GM18505 (cell line): ENCODE results near the gene NR2C1.

Source experiments
- ATAC-seq: cut with Tn5 transposase; IDR thresholded peaks from one replicate; pipeline ENCODE4 v1.9.1; 2021; ENCODE audit not compliant: unreplicated experiment
- POLR2A ChIP-seq: IDR thresholded peaks from 4 replicates; pipeline ENCODE4 v1.6.1; 2011; ENCODE audit warnings: borderline replicate concordance; ENCODE audit not compliant: insufficient read depth, insufficient read length; ENCODE audit errors: extremely low read depth

NR2C1 gene

DNA sequence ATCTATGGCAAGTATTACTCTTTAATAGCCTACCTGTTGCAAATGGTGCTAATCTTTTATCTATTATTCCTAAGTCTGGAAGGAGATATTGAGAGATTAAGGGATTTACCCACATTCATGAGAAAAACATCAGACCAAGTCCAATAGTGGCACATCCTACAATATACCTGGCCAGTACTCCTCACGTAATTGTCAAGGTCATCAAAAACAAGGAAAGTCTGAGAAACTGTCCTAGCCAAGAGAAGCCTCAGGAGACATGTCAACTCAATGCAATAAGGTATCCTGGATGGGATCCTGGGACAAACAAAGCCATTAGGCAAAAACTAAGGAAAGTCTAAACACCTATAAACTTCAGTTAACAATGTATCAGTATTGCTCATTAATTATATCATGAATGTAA, 12.5 kb downstream of the NR2C1 start:
- TF ChIP-seq POLR2A: no peak
- ATAC-seq: no peak

DNA sequence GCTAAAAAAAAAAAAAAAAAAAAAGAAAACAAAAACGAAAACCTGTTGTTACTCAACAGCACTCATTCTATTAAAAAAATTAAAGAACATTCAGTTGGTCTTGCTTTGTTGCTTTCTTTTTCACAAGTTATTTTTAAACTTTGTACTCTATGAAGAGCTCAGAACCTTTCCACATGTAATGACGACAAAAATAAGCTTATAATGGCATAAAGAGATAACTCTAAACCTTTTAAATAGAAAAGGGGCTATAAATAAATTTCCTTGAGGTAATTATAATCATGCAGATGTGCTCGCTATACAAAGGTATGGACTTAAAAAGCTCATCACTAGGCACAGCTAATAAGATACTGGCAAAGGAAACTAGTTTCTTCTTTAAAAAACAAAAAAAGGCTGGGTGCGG, 13.4 kb downstream of the NR2C1 start:
- ATAC-seq: no peak

DNA sequence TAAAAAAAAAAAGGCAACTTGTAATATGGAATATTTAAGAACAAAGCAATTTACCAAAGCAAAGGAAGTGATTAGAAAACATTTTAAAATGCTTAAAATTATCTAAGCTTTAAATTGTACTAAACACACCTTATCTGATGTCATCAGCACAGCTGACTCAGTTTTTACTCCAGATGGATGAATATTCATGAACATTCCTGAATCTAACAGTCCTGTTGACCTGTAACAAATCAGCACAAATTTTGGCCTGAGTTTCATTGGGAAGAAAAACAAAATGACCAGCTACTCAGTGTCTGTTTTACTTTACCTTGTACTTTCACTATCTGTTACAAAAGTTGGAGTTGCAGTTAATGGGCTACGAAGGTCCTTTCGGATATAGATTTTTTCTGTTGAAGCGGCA, 16.0 kb downstream of the NR2C1 start:
- ATAC-seq: no peak
- no peak for TF ChIP-seq POLR2A

More for the DNA sequence above, 13.4 kb downstream of the NR2C1 start:
- TF ChIP-seq POLR2A: no peak

DNA sequence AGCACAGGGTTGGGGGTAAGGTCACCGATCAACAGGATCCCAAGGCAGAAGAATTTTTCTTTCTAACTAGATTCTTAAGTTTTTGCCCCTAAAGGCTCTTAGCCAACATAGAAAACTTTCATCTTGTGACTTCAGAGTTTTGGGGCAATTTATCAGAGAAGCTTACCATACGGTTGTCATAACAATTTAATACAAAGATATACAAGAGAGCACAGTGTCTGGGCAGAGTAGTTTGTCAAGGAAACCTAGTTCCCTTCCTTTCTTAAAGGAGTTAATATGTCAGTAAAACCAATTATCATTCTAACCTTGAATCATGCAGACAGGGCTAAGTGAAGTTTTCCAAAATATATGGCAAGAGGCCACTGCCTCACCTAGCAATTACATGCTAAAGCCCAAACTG, 18.4 kb downstream of the NR2C1 start:
- TF ChIP-seq POLR2A: no peak
- no peak for ATAC-seq

DNA sequence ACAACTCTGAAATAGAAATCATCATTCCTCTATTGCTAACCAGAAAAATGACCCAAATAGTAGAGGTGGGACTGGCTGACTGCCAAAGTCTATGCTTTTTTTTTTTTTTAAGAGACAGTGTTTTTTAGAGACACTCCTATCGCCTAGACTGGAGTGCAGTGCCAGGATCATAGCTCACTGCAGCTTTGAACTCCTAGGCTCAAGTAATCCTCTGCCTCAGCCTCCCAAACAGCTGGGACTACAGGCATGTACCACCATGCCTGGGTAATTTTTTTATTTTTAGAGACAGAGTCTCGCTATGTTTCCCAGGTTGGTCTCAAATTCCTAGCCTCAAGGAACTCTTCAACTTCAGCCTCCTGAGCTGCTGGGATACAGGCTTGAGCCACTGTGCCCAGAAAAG, 19.2 kb downstream of the NR2C1 start:
- no peak for TF ChIP-seq POLR2A
- no peak for ATAC-seq

DNA sequence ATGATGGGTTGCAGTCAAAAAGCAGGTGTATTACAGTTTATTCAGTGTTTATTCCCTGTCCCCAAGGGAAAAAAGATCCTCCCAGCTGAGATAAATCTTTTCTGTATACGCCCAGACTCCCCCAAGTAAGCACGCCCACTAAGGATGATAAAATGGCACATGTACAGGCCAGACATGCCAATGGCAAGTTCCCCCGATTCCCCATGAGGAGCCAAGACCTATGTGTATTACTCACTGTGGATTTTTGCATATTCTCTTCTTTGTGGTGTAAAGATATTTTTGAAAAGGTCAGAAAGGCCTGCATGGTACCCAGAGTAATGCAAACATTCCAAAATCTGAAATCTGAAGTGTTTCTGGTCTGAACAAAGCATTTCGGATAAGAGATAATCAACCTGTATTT, 22.2 kb downstream of the NR2C1 start:
- no peak for TF ChIP-seq POLR2A
- no peak for ATAC-seq

DNA sequence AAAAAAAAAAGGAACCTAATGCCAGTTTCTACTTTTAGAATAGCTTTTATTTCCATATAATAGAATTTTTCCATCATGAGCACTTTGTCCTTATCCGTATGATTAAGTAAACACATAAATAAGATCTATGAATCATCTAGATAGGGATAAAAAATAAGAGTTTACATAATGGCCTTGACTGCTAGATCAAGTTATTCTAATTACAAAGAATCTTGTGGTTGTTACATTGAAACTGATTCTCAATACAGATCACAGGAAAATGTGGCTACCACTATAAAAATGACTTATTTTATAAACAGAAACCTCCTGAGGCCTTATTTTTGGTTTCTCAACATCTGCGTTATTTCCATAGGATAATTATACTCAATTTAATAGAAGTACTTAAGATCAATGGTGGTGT, 35.5 kb downstream of the NR2C1 start:
- no peak for TF ChIP-seq POLR2A
- no peak for ATAC-seq

DNA sequence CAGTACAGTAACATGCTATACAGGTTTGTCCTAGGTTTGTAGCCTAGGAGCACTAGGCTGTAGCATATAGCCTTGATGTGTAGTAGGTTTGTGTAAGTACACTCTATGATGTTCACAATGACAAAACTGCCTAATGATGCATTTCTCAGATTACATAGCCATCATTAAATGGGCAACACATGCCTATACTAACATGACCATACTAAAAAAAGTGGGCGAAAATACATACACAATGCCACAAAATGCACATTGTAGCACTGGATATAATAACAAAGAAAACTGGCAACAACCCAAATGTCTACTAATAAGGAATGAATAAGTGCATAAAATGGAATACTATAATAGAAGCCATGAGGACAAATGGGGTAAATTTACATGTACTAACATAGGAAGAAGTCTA, 38.7 kb downstream of the NR2C1 start:
- TF ChIP-seq POLR2A: no peak
- no peak for ATAC-seq

DNA sequence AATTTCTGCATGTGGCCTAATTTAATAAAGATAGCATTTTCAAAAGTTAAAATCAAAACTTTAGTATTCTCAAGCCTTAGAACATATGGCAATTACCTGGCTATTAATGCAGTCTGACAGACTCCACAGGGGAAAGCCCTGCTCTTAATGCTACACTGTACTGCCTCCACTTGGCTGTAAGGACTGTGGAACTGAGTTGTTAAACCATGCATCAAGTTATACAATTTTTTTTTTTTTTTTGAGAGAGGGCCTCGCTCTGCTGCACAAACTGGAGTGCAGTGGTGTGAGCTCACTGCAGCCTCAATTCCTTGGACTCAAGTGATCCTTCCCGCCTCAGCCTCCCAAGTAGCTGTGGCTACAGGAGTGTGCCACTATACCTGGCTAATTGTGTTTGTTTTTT, 50.9 kb downstream of the NR2C1 start:
- no peak for ATAC-seq
- no peak for TF ChIP-seq POLR2A

DNA sequence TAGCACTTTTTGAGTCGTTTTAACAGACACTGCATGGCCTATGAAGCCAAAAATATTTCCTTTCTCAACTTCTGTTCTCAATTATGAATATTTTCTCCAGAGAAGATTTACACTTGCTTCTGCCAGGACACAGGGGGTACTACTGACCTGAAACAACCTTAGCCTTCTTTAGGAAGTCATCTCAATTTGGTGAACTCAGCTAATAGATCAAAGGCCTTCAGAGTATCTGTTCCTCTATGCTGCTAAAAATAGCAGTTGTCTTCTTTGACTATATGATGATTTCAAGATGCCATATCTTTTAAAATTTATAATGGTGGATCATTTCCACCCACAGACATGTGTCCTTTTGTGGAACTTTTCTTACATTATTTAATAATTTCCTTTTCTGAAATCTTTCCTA, 55.9 kb downstream of the NR2C1 start:
- ATAC-seq: no peak
- TF ChIP-seq POLR2A: no peak

DNA sequence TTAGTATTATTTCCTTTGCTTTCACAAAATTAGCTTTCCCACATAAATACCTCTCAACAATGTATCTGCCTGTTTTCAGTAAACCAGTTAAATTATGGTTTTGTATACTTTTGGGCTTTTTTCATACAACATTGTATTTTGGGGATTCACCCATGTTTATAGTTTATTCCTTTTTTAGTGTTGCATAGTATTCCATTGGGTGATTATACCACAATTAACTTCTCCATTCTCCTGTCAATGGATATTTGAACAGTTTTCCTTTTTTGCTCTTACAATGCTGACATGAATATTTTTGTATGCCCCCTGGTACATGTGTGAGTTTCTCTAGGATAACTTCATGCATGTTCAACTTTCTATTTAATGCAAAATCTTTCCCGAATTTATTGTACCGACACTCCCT, 57.3 kb downstream of the NR2C1 start:
- no peak for ATAC-seq

DNA sequence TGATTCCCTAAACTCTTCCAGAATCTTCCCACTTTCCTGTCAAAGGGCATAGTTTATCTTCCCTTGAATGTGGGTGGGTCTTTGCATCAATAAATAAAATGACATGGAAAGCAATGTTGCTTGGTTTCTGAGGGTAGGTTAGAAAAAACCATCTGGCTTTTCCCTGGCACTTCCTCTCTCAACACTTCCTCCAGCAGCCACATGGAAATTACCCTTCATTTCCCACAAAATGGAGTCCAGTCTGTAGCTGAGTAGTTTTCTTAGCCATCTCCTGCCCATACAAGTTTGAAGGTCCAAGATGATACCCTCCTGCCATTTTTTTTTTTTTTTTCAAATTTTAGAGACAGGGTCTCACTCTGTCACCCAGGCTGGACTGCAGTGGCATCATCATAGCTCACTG, 58.9 kb downstream of the NR2C1 start:
- no peak for TF ChIP-seq POLR2A
- ATAC-seq: no peak

More for the DNA sequence above, 57.3 kb downstream of the NR2C1 start:
- no peak for TF ChIP-seq POLR2A

DNA sequence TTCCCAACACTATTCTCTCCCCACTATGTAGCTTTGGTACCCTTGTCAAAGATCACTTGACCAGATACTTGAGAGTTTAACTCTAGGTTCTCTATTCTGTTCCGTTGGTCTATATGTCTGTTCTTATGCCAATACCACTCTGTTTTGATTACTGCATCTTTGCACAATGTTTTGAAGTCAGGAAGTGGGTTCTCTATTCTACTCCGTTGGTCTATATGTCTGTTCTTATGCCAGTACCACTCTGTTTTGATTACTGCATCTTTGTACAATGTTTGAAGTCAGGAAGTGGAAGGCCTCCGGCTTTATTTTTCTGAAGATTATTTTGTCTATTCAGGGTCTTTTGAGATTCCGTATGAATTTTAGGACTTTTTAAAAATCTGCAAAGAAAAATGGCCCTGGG, 67.2 kb downstream of the NR2C1 start:
- no peak for TF ChIP-seq POLR2A
- no peak for ATAC-seq

DNA sequence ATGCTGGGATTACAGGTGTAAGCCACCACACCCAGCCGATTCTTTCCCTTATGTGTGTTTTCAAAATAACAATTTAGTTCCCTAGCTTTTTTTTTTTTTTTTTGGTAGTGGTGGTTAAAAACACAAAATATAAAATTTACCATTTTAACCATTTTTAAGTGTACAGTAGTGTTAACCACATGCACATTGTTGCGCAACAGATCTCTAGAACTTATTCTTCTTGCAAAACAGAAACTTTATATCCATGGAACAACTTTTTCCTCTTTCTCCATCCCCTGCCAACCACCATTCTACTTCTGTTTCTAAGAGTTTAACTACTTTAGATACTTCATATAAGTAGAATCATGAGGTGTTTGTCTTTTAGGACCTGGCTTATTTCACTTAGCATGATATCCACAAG, 68.8 kb downstream of the NR2C1 start:
- no peak for TF ChIP-seq POLR2A
- ATAC-seq: no peak

DNA sequence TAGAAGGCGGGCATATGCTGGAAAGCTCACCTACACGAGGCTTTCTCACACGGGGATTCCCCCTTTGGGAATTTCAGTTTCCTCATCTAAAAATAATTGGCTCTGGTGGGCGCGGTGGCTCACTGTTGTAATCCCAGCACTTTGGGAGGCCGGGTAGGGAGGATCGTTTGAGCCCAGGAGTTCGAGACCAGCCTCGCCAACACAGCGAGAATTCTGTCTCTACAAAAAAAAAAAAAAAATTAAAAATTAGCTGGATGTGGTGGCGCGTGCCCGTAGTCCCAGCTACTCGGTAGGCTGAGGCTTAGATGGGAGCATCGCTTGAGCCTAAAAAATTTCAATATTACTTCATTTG, 69.5 kb downstream of the NR2C1 start:
- TF ChIP-seq POLR2A: no peak
- ATAC-seq: no peak
